GM12875 (cell line): Measurements from ENCODE around the gene TMEM256.
"Not testable (repeated sequence)": the region's sequence is repeated elsewhere in the genome, so short reads cannot be mapped to it uniquely, and the experiment has no call there.

Experiments used
- H3K4me3 ChIP-seq: one replicate; pipeline ENCODE4 v1.5.1; 2011; ENCODE audit warnings: low read depth, low read length, control low read depth
- TF ChIP-seq, protein P1 (sequence below): IDR thresholded peaks from 2 replicates; pipeline ENCODE4 v1.5.1; 2011; ENCODE audit warnings: low read depth, mild to moderate bottlenecking, control low read depth, inconsistent platforms, low read length, moderate library complexity, borderline replicate concordance; ENCODE audit not compliant: insufficient read depth

TMEM256 gene

GRCh38 chr17:7382901-7383300 lies 21.0 kb downstream of the TMEM256 start:
- H3K4me3 ChIP-seq, result no peak overlapping the region
- TF ChIP-seq, protein P1, sequence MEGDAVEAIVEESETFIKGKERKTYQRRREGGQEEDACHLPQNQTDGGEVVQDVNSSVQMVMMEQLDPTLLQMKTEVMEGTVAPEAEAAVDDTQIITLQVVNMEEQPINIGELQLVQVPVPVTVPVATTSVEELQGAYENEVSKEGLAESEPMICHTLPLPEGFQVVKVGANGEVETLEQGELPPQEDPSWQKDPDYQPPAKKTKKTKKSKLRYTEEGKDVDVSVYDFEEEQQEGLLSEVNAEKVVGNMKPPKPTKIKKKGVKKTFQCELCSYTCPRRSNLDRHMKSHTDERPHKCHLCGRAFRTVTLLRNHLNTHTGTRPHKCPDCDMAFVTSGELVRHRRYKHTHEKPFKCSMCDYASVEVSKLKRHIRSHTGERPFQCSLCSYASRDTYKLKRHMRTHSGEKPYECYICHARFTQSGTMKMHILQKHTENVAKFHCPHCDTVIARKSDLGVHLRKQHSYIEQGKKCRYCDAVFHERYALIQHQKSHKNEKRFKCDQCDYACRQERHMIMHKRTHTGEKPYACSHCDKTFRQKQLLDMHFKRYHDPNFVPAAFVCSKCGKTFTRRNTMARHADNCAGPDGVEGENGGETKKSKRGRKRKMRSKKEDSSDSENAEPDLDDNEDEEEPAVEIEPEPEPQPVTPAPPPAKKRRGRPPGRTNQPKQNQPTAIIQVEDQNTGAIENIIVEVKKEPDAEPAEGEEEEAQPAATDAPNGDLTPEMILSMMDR, result no peak

GRCh38 chr17:7380855-7381683 lies 22.8 kb downstream of the TMEM256 start, which contains the start of gene TNK1:
TNK1 (plus strand) TSS chr17:7381089; CDS start chr17:7382927, 1,838 bp downstream.
- no peak within 1 kb of the TSS for H3K4me3 ChIP-seq
- TF ChIP-seq, protein P1, result no peak

GRCh38 chr17:7380321-7380720 lies 23.6 kb downstream of the TMEM256 start:
- no peak overlapping the region for H3K4me3 ChIP-seq
- TF ChIP-seq, protein P1, result no peak

- H3K4me3 ChIP-seq, result no peak overlapping the region
- TF ChIP-seq, protein P1, result no peak
Measured at GRCh38 chr17:7379134-7379533, 24.8 kb downstream of the TMEM256 start.

GRCh38 chr17:7374353-7374752 lies 29.5 kb downstream of the TMEM256 start:
- no peak overlapping the region for H3K4me3 ChIP-seq
- TF ChIP-seq, protein P1, result no peak

DNA sequence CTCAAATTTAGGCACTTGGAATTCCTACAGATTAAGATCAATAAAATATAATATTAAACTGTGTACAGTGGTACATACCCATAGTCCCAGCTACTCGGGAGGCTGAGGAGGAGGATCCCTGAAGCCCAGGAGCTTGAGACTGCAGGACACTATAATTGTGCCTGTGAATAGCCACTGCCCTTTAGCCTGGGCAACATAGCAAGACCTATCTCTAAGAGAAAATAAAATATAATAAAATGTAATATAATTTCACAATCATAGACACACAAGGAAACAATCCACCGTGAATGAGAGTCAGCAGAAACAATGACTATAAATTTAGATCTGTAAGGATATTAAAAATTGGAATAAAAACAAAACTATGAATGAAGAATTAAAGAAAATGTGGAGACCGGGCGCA lies 33.0 kb downstream of the TMEM256 start:
- TF ChIP-seq, protein P1, result no peak
- H3K4me3 ChIP-seq, result no peak overlapping the region

GRCh38 chr17:7369825-7370224 lies 34.1 kb downstream of the TMEM256 start:
- TF ChIP-seq, protein P1, result no peak
- no peak overlapping the region for H3K4me3 ChIP-seq

DNA sequence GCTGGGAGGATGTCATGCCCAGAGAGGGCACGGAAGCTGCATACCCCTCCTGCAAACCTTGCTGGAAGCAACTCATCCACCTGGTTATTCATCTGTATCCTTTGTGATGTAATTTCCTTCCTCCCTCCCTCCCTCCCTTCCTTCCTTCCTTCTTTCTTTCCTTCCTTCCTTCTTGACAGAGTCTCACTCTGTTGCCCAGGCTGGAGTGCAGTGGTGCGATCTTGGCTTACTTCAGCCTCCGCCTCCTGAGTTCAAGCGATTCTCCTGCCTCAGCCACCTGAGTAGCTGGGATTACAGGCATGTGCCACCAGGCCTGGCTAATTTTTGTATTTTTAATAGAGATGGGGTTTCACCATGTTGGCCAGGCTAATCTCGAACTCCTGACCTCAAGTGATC lies 35.3 kb downstream of the TMEM256 start:
- not testable (repeated sequence) for H3K4me3 ChIP-seq
